Right lung (tissue), 10 donors: ENCODE results near the gene PATL2. TPM values are rescaled to one million over a fixed set of nuclear protein-coding genes. Genes with fewer than 3 reads are reported as not detected.
A peak's percentile ranks its signal among the peaks of the same experiment; 100 is the strongest.
"Not testable (repeated sequence)": the region's sequence is repeated elsewhere in the genome, so short reads cannot be mapped to it uniquely, and the experiment has no call there.

Source experiments
- DNase-seq, 2 donors: peaks; one replicate each; pipeline ENCODE4 v3.0.0-alpha.2; 2013
- long read RNA-seq, 8 donors: transcript quantifications; one replicate each; lab custom pipeline, GENCODE V29; 2026
- polyA plus RNA-seq, 5 donors: library from polyadenylated mRNA; unstranded; fragments of 120-200 nt; gene quantifications; one replicate each; pipeline versions ENCODE4 v1.2.1 to v1.2.3, GENCODE V29; 2013; ENCODE audit warnings: inconsistent platforms in 1 of 5, low replicate concordance in 1 of 5; ENCODE audit not compliant: insufficient read length in 5 of 5, insufficient read depth in 1 of 5

The PATL2 gene
- 1 to 10 TPM in 4 of 5 donors, under 1 TPM in 1; 0.68 to 1.6 (median 1.2) TPM for polyA plus RNA-seq
- long read RNA-seq, donor 1, partial matches to known transcripts = 881 of 3,252 reads
- long read RNA-seq, donor 1, other reads (novel, unspliced or antisense) = 2,371 of 3,252 reads
- long read RNA-seq, donor 2 = 0 reads
- long read RNA-seq, donor 3, partial matches to known transcripts = 2,499 of 2,640 reads
- long read RNA-seq, donor 3, other reads (novel, unspliced or antisense) = 141 of 2,640 reads
- long read RNA-seq, donor 4 = 0 reads
- long read RNA-seq, donor 5, partial matches to known transcripts = 3,586 of 3,681 reads
- long read RNA-seq, donor 5, other reads (novel, unspliced or antisense) = 95 of 3,681 reads
- long read RNA-seq, donor 6 = 0 reads
- long read RNA-seq, donor 7, partial matches to known transcripts = 2,443 of 2,595 reads
- long read RNA-seq, donor 7, other reads (novel, unspliced or antisense) = 152 of 2,595 reads
- long read RNA-seq, donor 8, partial matches to known transcripts = 0 of 1 reads
- long read RNA-seq, donor 8, other reads (novel, unspliced or antisense) = 0 of 1 reads

DNA sequence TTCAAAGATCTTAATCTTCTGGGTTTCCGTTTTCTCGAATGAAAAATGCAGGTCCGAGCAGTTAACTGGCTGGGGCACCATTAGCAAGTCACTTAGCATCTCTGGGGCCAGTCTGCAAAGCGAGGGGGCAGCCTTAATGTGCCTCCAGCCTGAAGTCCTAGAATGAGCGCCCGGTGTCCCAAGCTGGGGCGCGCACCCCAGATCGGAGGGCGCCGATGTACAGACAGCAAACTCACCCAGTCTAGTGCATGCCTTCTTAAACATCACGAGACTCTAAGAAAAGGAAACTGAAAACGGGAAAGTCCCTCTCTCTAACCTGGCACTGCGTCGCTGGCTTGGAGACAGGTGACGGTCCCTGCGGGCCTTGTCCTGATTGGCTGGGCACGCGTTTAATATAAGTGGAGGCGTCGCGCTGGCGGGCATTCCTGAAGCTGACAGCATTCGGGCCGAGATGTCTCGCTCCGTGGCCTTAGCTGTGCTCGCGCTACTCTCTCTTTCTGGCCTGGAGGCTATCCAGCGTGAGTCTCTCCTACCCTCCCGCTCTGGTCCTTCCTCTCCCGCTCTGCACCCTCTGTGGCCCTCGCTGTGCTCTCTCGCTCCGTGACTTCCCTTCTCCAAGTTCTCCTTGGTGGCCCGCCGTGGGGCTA is at the start of gene PATL2, which contains the start of gene B2M:
TSS of gene PATL2 (minus strand) at position 228 of the 647 bp plus-strand sequence. CDS start 34,833 bp downstream, outside the sequence.
TSS of gene B2M (plus strand) at position 422 of the 647 bp plus-strand sequence. CDS start at position 452, 30 bp downstream.
- DNase-seq = peak; percentile 96 to 98

DNA sequence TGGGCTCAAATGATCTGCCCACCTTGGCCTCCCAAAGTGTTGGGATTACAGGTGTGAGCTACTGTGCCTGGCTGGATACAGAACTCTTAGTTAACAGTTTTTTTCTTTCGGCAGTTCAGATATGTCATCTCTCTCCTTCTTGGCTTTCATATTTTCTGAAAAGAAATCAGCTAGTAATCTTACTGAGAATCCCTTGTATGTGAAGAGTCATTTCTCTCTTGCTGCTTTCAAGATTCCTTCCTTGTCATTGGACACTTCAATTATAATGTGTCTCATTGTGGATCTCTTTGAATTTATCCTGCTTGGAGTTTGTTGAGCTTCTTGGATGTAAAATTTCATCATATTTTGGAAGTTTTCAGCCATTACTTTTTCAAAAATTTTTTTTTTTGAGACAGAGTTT is 42.2 kb upstream of the PATL2 start:
- no peak for DNase-seq

DNA sequence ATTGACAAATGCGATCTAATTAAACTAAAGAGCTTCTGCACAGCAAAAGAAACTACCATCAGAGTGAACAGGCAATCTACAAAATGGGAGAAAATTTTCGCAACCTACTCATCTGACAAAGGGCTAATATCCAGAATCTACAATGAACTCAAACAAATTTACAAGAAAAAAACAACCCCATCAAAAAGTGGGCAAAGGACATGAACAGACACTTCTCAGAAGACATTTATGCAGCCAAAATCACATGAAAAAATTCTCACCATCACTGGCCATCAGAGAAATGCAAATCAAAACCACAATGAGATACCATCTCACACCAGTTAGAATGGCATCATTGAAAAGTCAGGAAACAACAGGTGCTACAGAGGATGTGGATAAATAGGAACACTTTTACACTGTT is 32.3 kb upstream of the PATL2 start:
- DNase-seq = not testable (repeated sequence)

DNA sequence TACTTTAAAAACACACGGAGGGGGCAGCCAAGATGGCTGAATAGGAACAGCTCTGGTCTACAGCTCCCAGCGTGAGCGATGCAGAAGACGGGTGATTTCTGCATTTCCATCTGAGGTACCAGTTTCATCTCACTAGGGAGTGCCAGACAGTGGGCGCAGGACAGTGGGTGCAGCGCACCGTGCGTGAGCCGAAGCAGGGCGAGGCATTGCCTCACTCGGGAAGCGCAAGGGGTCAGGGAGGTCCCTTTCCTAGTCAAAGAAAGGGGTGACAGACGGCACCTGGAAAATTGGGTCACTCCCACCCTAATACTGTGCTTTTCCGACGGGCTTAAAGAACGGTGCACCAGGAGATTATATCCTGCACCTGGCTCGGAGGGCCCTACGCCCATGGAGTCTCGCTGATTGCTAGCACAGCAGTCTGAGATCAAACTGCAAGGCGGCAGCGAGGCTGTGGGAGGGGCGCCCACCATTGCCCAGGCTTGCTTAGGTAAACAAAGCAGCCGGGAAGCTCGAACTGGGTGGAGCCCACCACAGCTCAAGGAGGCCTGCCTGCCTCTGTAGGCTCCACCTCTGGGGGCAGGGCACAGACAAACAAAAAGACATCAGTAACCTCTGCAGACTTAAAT is 28.2 kb upstream of the PATL2 start:
- not testable (repeated sequence) for DNase-seq

DNA sequence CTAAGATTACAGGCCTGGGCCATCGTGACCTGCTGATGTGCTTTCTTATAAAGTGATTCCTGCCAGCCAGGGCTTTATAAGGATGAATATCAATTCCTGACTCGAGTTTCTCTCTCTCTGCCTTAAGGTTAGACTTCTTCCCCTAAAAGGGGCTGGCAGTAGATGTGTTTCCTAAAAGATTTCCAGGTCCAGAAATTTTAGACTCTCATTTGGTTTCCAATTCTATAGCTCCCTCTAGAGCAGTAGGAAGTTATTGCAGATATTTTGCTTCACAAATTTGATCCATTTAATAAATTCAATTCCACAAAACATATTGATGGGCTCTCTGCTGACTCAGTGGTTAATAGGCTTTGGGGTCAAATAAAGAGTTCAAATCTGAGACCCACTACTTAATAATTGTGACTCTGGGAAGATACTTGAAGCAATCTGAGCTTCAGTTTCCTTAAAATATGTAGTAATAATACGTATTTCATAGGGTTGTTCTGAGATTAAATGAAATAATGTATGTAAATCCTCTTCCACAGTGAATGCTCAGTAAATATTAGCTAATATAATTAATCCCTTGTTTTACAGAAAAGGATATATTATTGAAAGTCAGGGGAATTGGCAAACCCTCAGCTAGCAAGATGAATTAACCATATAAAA is 27.3 kb upstream of the PATL2 start:
- DNase-seq = peak in 1 of 2 donors; percentile 48

DNA sequence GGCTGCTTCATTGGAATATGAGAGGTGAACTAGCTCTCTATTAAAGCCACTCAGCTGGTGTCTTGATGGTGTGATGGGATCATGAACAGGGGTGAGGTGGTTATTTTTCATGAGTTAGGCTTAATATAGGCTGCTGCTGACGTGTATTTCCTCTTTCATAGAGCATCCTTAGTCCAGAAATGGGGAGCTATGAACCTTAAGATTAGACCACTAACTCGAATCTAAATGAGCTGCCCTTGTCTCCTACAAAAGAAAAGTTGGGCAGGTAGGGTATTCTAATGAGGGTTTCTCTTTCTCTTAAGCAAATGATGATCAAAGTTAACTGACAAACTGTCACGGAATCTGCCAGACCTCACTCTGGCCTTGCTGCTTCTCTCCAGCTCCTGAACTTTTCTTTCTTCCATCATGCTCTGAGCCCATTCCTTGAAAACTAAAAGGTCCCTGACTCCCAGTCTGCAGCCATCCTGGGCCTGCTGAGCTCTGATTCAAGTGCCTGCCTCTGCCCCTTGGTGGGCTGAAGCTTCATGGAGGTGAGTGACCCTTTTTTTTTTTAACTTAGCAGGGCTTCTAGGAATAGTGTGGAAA is 25.1 kb upstream of the PATL2 start, which contains the start of gene TRIM69:
TSS of gene TRIM69 (plus strand) at position 348 of the 585 bp plus-strand sequence. CDS start at position 525, 177 bp downstream.
- no peak for DNase-seq

DNA sequence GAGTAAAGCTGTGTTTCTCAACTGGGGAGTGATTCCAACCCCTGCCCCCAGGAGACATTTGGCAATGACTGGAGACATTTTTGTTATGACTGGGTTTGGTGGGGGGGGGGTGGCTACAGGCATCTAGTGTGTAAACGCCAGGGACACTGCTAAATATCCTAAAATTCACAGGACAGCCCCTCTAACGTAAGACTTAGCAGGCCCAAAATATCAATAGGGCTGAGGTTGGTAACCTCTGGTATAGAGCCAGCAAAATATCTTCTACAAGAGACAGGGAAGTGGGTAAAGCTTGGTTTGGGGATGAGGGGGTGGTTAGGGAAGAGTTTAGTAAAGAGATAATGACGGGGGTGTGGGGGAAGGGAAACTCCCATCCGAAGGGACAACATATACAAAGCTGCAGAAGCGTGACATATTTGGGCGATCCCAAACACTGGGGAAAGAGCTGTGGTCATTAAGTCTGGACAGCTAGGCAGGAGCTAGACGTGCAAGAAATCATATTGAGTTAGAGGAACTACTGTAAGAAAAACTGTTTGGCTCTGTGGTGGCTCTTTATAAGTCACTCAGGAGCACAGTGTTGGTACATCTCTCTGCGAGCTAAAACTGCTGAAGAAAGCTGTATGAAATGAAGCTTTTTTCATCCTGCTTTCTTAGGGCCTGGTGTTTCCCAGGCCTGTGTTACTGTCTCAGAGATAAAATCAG is 24.5 kb upstream of the PATL2 start:
- no peak for DNase-seq

DNA sequence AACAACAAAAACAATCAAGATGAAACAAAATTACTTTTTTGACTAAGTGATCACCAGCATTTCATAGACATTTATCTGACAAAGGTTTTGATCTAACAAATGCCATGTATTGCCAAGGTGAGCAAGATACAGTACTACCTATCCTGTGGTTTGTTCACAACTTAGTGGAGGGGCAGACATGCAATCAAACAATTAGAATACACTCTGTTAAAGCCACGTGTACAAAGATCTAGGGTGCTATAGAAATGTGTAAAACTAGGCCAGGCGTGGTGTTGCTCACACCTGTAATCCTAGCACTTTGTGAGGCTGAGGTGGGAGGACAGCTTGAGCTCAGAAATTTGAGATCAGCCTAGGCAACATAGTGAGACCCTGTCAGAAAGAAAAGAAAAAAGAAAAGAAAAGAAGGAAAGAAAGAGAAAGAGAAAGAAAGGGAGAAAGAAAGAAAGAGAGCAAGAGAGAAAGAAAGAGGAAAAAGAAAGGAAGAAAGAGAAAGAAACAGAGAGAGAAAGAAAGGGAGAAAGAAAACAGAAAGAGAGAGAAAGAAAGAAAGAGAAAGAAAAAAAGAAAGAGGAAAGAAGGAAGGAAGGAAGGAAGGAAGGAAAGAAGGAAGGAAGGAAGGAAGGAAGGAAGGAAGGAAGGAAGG is 23.8 kb upstream of the PATL2 start:
- no peak for DNase-seq

DNA sequence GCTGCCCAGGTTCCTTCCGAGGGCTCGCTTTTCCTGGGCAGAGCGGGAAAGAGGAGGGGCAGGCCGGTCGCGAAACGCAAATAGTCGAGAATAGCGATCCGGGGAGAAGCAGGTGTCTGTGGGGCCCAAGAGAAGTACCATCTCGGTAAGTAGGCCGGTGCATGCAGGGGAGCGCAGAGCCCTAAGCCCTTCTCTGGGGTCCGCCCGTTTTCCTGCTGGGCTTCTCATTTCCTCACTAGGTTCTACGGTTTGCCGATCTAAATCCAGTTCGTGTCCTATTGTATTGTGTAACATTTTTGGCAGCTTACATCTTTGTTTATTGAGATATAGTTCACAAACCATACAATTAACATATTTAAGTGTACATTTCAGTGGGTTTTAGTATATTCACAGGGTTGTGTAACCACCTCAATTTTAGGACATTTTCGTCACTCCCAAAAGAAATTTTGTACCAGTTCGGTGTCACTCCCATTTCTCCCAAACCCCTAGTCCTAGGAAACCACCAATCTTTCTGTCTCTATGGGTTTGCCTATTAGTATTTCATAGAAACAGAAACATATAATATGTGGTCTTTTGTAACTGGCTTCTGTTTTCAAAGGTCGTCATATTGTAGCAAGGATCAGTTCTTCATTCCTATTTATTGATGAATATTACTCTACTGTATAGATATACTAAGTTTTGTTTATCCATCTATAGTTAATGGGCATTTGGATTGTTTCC is 18.4 kb upstream of the PATL2 start:
- DNase-seq = peak in 1 of 2 donors; percentile 48

DNA sequence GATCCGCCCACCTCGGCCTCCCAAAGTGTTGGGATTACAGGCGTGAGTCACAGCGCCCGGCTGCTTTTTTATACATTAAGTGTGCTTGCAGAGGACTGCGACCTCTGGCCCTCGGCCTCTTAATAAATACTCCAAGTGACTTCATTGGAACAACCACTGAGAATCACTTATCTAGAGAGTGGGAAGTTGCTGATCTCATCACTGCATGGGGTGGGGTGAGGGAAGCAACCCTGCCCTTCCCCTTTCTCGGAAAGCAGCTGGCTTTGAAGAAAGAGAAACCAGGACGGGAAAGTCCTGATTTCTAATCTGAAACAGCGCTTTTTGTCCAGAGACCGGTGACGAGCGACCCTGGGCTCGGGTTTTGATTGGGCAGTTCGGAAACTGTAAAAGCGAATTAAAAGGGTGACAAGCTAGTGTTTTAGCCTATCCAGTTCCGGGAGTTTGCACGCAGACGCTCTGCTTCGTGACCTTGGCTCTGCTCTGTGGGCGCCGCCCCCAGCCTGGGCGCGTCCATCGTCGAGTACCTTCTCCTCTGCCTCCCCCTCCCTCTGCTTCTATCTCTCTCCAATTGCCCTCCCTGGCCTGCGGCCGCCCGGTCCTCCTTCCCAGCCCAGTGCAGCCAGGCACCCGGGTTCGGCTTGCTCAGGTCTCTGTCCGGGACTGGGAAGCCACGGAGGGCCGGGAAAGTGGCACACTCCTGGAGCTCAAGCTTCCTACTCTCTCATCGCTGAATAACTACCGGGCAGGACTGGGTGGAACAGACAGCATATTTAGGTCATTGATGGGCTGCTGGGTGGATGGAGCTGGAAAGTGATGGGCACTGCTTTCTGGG is 17.7 kb upstream of the PATL2 start:
- DNase-seq = peak; percentile 96 to 98

DNA sequence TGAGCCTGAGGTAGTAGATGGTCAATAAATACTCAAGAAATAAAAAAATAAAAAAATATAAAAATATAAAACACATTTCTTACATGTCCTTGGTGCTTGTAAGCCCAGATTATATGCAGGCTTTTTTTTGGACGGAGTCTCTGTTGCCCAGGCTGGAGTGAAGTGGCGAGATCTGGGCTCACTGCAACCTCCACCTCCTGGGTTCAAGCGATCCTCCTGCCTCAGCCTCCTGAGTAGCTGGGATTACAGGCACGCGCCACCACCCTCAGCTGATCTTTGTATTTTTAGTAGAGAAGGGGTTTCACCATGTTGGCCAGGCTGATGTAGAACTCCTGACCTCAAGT is 17.1 kb upstream of the PATL2 start:
- not testable (repeated sequence) for DNase-seq

DNA sequence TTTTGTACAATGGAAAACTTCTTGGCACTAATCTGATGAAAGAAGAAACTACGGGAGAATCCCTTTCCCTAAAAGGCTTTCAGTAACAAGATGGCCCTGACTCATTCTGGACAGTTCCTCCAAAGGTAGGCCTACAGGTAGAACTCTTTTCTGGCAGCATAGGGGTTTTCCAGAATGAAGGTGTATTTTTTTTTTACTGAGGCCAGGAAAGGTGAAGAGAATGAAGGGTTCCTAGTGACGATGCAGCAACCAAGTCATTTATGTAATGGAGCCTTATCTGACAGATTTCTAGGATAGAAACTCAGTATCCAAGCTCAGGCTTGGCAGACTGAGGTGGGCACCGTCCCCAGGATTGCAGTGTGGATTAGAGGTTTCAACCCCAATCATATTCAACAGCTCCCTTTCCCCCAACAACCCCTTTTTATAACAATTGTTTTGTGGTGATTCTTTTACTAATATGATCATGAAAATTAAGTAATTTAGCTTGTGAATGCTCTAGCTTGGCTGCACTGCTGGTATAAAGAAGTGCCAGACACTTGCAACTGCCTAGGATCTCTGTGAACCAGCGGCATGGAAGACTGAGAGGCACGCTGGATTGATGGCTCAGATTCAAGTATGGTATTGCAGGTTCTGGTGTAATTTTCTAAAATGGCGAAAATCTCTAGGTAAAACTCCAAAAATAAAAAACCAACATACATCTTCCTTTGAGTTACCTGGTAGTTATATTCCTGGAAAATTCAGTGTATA is 16.5 kb upstream of the PATL2 start:
- DNase-seq = no peak

DNA sequence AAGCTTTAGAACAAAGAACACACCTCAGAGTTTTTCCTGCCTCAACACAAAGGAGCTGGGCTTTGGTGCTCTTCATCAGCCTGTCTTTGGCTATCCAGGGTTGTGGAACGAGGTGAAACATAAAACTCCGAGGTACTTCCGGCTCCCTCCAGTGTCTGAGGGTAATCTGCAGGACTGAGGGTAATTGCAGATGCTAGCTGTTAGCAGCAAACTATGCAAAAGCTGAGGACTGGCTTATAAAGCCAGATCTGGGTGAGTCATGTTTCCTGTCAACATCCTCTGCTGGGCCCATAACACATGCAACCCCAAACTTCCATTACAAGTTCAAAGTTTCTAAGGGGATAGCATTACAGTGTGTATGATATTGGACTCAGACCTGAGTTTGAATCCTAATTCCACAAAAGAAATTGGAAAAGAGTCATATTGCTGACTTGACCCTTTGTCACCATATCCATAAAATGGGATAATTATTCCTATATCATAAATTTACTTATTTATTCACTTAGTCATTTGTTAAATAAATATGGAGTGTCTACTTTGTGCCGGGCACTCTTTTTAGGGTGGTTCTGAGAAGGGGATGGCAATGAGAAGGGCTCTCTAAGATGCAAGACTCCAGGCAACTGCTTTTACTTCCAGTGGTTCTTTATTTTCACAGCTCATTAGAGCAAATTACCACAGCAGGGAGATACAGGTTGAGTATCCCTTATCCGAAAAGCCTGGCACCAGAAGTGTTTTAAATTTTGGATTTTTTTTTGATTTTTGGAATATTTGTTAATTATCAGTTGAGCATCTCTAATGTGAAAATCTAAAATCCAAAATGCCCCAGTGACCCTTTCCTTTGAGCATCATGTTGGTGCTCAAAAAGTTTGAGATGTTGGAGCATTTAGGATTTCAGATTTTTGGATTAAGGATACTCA is 15.7 kb upstream of the PATL2 start:
- peak in 1 of 2 donors; percentile 23 for DNase-seq

DNA sequence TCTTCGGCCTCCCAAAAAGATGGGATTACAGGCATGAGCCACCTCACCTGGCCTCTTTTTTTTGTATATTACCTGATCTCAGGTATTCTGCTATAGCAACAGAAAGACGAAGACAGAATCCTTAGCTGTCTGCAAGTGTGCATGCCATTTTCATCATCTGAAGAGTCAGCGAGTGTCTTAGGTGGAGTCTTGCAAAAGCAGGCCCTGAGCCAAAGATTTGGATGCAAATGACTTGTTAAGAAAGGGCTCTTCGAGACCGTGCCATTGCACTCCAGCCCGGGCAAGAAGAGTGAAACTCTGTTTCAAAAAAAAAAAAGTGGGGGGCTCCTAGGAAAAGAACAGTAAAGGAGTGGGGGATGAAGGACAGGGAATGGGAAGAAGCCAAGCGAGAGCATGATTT is 15.0 kb upstream of the PATL2 start:
- no peak for DNase-seq

DNA sequence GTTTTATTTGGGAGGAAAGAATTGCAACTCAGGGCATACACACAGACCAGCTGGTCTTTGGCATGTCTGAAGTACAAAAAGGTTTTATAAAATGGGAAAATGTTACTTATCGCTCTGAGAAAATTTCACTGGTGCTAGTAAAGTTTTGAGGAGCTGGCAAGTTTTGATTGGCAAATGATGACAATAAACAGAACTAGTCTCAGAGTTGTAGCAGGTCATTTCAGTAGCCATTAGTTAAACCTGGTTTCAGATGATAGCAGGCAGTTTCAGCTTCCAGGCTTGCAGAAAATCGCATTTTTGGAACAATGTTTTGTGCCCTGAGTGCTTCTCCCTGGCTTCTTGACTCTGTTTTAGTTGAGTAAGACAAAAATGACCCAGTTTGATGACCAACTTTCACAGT is 10.9 kb upstream of the PATL2 start:
- no peak for DNase-seq

DNA sequence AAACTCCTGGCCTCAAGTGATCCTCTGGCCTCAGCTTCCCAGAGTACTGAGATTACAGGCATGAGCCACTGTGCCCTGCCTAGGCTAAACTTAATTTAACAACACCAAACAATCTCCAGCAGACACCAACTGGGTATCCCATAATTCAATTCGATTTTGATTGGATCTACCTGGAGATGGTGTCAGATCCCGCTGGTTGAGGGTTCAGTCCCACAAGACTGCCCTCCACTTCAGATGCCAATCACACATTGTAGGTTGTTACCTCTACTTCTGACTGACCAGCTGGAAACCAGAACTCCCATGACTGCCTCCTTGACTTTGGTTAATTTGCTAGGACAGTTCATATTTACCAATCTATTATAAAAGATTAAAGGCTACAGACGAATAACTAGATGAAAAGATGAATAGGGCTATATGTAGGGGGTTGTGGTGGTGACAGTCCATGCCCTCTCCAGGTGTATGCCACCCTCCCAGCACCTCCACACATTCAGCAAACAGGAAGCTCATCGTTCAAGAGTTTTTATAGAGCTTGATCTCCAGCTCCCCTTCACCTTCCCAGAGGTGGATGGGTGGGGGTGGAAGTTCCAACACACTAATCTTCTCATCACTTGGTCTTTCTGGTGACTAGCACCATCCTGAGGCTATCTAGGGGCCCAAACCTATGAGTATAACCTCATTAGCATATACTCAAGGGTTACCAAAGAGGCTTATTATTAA is 9.5 kb upstream of the PATL2 start:
- no peak for DNase-seq
